Measurements from ENCODE around the gene PRR15. TPM values are rescaled to one million over a fixed set of nuclear protein-coding genes. Genes with fewer than 3 reads are reported as not detected.
A peak's percentile ranks its signal among the peaks of the same experiment; 100 is the strongest.

Gene PRR15
- total RNA-seq, 1 donor from 2014 or later, result not detected

GRCh38 chr7:29556405-29557195 lies 7.0 kb upstream of the PRR15 start:
- H3K27me3 ChIP-seq, result no peaks in the 10 kb centered on the region
- intact Hi-C loops (cut with DNase I), result no loop called here

DNA sequence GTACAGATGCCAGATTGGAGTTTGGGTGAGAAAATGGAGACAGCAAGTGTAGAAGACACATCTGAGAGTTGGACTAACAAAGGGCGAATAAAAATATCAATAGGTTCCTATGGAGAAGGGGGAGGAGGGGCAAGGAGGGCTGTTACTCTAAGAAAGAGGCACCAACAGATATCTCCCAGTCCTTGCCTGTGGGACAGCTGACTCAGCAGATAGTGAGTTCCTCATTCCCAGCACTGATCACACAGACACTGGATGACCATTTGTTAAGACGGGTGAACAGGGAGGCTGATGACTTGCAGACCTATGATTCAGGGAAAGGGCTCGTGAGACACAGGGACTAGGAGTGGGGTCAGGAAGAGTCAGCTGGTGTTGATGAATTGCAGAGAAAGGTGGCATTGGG lies 5.7 kb upstream of the PRR15 start:
- no peak overlapping the region for H3K4me3 ChIP-seq
- intact Hi-C loops (cut with DNase I), result no loop called here
- H3K4me1 ChIP-seq, result no peaks in the 10 kb centered on the region
- H3K36me3 ChIP-seq, result no peaks in the 10 kb centered on the region
- no peaks in the 10 kb centered on the region for H3K27me3 ChIP-seq
- H3K9me3 ChIP-seq, result no peaks in the 10 kb centered on the region
- no peak overlapping the region for H3K27ac ChIP-seq
- no peak for DNase-seq (ENCODE audit: low spot score in 2 of 2)
- TF ChIP-seq, protein P1, sequence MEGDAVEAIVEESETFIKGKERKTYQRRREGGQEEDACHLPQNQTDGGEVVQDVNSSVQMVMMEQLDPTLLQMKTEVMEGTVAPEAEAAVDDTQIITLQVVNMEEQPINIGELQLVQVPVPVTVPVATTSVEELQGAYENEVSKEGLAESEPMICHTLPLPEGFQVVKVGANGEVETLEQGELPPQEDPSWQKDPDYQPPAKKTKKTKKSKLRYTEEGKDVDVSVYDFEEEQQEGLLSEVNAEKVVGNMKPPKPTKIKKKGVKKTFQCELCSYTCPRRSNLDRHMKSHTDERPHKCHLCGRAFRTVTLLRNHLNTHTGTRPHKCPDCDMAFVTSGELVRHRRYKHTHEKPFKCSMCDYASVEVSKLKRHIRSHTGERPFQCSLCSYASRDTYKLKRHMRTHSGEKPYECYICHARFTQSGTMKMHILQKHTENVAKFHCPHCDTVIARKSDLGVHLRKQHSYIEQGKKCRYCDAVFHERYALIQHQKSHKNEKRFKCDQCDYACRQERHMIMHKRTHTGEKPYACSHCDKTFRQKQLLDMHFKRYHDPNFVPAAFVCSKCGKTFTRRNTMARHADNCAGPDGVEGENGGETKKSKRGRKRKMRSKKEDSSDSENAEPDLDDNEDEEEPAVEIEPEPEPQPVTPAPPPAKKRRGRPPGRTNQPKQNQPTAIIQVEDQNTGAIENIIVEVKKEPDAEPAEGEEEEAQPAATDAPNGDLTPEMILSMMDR (IDR thresholded peaks at IDR 0.05), result no peak

More at GRCh38 chr7:29556405-29557195, 7.0 kb upstream of the PRR15 start:
- DNase-seq (ENCODE audit: low spot score in 2 of 2), result no peak
- H3K36me3 ChIP-seq, result no peaks in the 10 kb centered on the region
- H3K27ac ChIP-seq, result no peak overlapping the region
- H3K4me1 ChIP-seq, result no peaks in the 10 kb centered on the region
- no peak overlapping the region for H3K4me3 ChIP-seq
- TF ChIP-seq, protein P1 (IDR thresholded peaks at IDR 0.05), result no peak
- no peaks in the 10 kb centered on the region for H3K9me3 ChIP-seq

DNA sequence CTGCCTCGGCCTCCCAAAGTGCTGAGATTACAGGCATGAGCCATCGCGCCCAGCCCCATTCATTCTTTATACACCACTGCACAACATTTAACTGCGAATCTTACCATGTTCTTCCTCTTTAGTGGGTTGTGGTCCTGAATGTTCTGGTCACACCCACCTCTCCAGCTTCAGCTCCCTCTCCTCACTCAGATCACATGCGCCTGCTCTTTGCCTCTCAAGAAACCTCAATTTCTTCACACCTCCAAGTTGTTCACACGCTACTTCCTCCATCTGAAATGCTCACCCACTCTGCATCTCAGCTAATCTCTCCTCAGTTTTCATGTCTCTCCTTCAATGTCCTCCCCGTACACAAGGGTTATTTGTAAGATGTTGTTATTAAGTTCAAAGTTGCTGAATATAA lies 2.4 kb upstream of the PRR15 start:
- TF ChIP-seq, protein P1 (IDR thresholded peaks at IDR 0.05), result no peak
- DNase-seq (ENCODE audit: low spot score in 2 of 2), result no peak
- Histone ChIP-seq H3K27ac (no peak overlapping the region), H3K36me3 (no peaks in the 10 kb centered on the region), H3K27me3 (no peaks in the 10 kb centered on the region), H3K4me1 (peaks cover 11 to 13% of the 10 kb centered on the region in 2 donors), H3K4me3 (no peak overlapping the region), H3K9me3 (no peaks in the 10 kb centered on the region)
- intact Hi-C loops (cut with DNase I), result no loop called here

DNA sequence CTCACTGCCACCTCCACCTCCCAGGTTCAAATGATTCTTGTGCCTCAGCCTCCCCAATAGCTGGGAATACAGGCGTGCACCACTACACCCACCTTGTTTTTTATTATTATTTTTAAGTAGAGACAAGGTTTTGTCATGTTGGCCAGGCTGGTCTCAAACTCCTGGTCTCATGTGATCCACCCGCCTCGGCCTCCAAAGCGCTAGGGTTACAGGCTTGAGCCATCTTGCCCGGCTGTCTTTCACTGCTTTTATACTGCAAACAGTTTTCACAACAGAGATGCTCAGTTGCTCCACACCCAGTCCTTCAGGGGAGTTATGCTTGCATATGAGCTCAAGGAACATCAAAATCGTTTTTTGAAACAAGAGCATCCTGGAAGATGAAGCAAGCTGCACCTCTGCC lies 1.3 kb upstream of the PRR15 start:
- TF ChIP-seq, protein P1 (IDR thresholded peaks at IDR 0.05), result no peak
- no peaks in the 10 kb centered on the region for H3K27me3 ChIP-seq
- no peak overlapping the region for H3K4me3 ChIP-seq
- intact Hi-C loops (cut with DNase I), result no loop called here
- DNase-seq (ENCODE audit: low spot score in 2 of 2), result no peak
- peaks cover 11 to 13% of the 10 kb centered on the region in 2 donors for H3K4me1 ChIP-seq
- H3K36me3 ChIP-seq, result no peaks in the 10 kb centered on the region
- H3K9me3 ChIP-seq, result no peaks in the 10 kb centered on the region
- no peak overlapping the region for H3K27ac ChIP-seq

DNA sequence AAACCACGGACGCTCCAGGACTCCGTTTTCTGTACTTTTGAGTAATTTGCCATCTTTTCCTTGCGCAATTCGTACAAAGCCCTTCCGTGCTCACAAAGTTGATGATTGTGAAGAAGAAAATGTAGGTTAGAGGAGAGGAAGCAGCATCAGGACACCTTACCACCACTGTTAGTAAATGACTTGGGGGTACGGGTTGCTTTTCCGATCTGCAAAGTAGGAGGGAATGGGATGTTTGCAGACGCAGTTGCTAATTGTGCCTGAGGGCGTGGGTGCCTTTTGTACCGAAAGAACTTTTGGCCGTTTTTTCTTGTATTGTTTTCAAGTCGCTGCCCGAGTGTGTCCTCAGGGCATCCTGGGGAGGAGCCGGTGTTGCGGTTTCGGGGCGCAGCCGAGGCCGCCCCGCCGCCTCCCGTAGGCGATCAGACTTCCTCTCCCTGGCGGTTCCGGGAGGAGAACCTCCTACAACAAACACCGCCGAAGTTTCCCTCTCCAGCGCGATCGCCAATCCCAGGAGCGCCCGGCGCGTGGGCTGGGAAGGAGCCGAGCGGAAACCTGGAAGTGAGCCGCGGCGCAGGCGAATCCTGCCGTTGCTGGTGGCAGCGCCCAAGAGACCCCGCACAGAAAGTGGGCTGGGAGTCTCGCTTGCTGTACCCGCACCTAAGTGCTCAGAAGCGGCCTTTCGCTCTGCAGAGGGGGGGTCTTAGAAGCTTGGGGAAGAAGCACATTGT lies 1.0 kb downstream of the PRR15 start:
- peaks cover 11 to 13% of the 10 kb centered on the region in 2 donors for H3K4me1 ChIP-seq
- H3K9me3 ChIP-seq, result no peaks in the 10 kb centered on the region
- intact Hi-C loops (cut with DNase I), result loop anchor here (5.0 kb wide), 1 partner anchor 77 kb away; no protein-coding TSS in a partner anchor
- no peaks in the 10 kb centered on the region for H3K27me3 ChIP-seq
- peak overlapping the region; percentile 73 to 77 for H3K4me3 ChIP-seq
- DNase-seq (ENCODE audit: low spot score in 2 of 2), result peak in 1 of 2 donors; percentile 77
- peak overlapping the region; percentile 25 to 31 for H3K27ac ChIP-seq
- TF ChIP-seq, protein P1 (IDR thresholded peaks at IDR 0.05), result no peak
- no peaks in the 10 kb centered on the region for H3K36me3 ChIP-seq

All from ascending aorta (tissue), 2 donors.